Vagina (tissue), 2 donors: ENCODE measurements around the gene HDGF. TPM values are rescaled to one million over a fixed set of nuclear protein-coding genes. Genes with fewer than 3 reads are reported as not detected.
"Not testable (repeated sequence)": the region's sequence is repeated elsewhere in the genome, so short reads cannot be mapped to it uniquely, and the experiment has no call there.

Experiments
- DNase-seq, 2 donors: peaks; one replicate each; pipeline ENCODE4 v3.0.0-alpha.2; 2017; ENCODE audit errors: extremely low spot score in 2 of 2
- H3K27ac ChIP-seq: fragments of 200-600 bp; sonication (generic); one replicate; pipeline ENCODE4 v1.5.1; 2019
- H3K27me3 ChIP-seq: fragments of 200-600 bp; sonication (generic); one replicate; pipeline ENCODE4 v1.5.1; 2019
- H3K36me3 ChIP-seq, 2 donors: fragments of 200-600 bp; sonication (generic); one replicate each; pipeline ENCODE4 v1.5.1; 2017 to 2019
- H3K4me1 ChIP-seq: fragments of 200-600 bp; sonication (generic); one replicate; pipeline ENCODE4 v1.5.1; 2019
- H3K4me3 ChIP-seq, 2 donors: fragments of 200-600 bp; sonication (generic); 1 replicate in 1 of 2; 2 replicates in 1 of 2; pipeline ENCODE4 v1.5.1; 2016 to 2019
- H3K9me3 ChIP-seq: fragments of 200-600 bp; sonication (generic); one replicate; pipeline ENCODE4 v1.5.1; 2019
- CTCF ChIP-seq, 3 experiments: fragments of 450-650 bp in 2 of 3; fragments of 200-600 bp in 1 of 3; sonication (generic) in 1 of 3; IDR thresholded peaks; one replicate each; pipeline ENCODE4 v1.5.1; 2017 to 2019; ENCODE audit warnings: antibody characterized with exemption in 3 of 3, mild to moderate bottlenecking in 2 of 3, moderate library complexity in 2 of 3
- POLR2A ChIP-seq, 2 donors: fragments of 450-650 bp; IDR thresholded peaks; one replicate each; pipeline ENCODE4 v1.6.1; 2017; ENCODE audit warnings: antibody characterized with exemption in 2 of 2, mild to moderate bottlenecking in 2 of 2, moderate library complexity in 2 of 2
- POLR2AphosphoS5 ChIP-seq, 2 donors: sonication (generic); formaldehyde crosslinking; IDR thresholded peaks; one replicate each; pipeline ENCODE4 v1.9.0; 2017; ENCODE audit warnings: antibody characterized with exemption in 2 of 2, mild to moderate bottlenecking in 2 of 2, low read depth in 1 of 2; ENCODE audit not compliant: insufficient read depth in 1 of 2
- intact Hi-C: fragments of 100-400 bp; cut with DNase I; formaldehyde crosslinking; loops from one replicate; pipeline ENCODE4 v1.15.1; 2023
- total RNA-seq: library from RNA; depleted of rRNA; stranded (reverse); fragments of >200 nt; gene quantifications from one replicate; pipeline ENCODE4 v1.2.3, GENCODE V29; 2016

Gene HDGF
- total RNA-seq, 1 donor from 2014 or later: 154 TPM

GRCh38 chr1:156767879-156768604 is 16.6 kb upstream of the HDGF start:
- no peaks in the 10 kb centered on the region for H3K9me3 ChIP-seq
- H3K4me1 ChIP-seq: peaks cover 59% of the 10 kb centered on the region
- intact Hi-C loops: no loop called here
- no peak for DNase-seq
- H3K36me3 ChIP-seq: peaks cover 0 to 9% of the 10 kb centered on the region in 2 donors
- peak overlapping the region; percentile 85 to 89 for H3K4me3 ChIP-seq
- TF ChIP-seq POLR2AphosphoS5 (IDR thresholded peaks at IDR 0.05; ENCODE audit: insufficient read depth in 1 of 2, low read depth in 1 of 2) (no peak), CTCF (IDR thresholded peaks at IDR 0.05) (no peak), POLR2A (IDR thresholded peaks at IDR 0.05) (no peak)
- peak overlapping the region; percentile 85 for H3K27ac ChIP-seq
- H3K27me3 ChIP-seq: no peaks in the 10 kb centered on the region

- Histone ChIP-seq H3K36me3 (peaks cover 0 to 9% of the 10 kb centered on the region in 2 donors), H3K27ac (peak within 1 kb of the TSS; percentile 85), H3K27me3 (no peaks in the 10 kb centered on the region), H3K4me1 (peaks cover 53% of the 10 kb centered on the region), H3K9me3 (no peaks in the 10 kb centered on the region), H3K4me3 (peak within 1 kb of the TSS; percentile 85 to 89)
- peak in 1 of 2 donors; percentile 100 for DNase-seq
- intact Hi-C loops: no loop called here
- TF ChIP-seq POLR2AphosphoS5 (IDR thresholded peaks at IDR 0.05; ENCODE audit: insufficient read depth in 1 of 2, low read depth in 1 of 2) (peak; percentile 90 to 100), POLR2A (IDR thresholded peaks at IDR 0.05) (peak in 1 of 2 donors; percentile 49), CTCF (IDR thresholded peaks at IDR 0.05) (no peak)
These were observed 15.8 kb upstream of the HDGF start, which contains the start of gene PRCC for GRCh38 chr1:156767101-156767878. Gene PRCC (plus strand): TSS chr1:156767535. CDS start chr1:156767772, 237 bp downstream.

- TF ChIP-seq CTCF (IDR thresholded peaks at IDR 0.05) (no peak), POLR2A (IDR thresholded peaks at IDR 0.05) (no peak), POLR2AphosphoS5 (IDR thresholded peaks at IDR 0.05; ENCODE audit: insufficient read depth in 1 of 2, low read depth in 1 of 2) (no peak)
- intact Hi-C loops: no loop called here
- Histone ChIP-seq H3K36me3 (peaks cover 0 to 9% of the 10 kb centered on the region in 2 donors), H3K27ac (peak overlapping the region; percentile 84), H3K4me3 (peak overlapping the region; percentile 60 to 89), H3K4me1 (peaks cover 45% of the 10 kb centered on the region), H3K27me3 (no peaks in the 10 kb centered on the region), H3K9me3 (no peaks in the 10 kb centered on the region)
- DNase-seq: no peak
These were observed 15.0 kb upstream of the HDGF start for GRCh38 chr1:156766298-156767100.

- Histone ChIP-seq H3K27me3 (no peaks in the 10 kb centered on the region), H3K36me3 (peaks cover 0 to 3% of the 10 kb centered on the region in 2 donors), H3K27ac (no peak overlapping the region), H3K4me1 (peaks cover 37% of the 10 kb centered on the region), H3K9me3 (no peaks in the 10 kb centered on the region), H3K4me3 (no peak overlapping the region)
- TF ChIP-seq CTCF (IDR thresholded peaks at IDR 0.05): no peak
- TF ChIP-seq POLR2A (IDR thresholded peaks at IDR 0.05): no peak
- TF ChIP-seq POLR2AphosphoS5 (IDR thresholded peaks at IDR 0.05; ENCODE audit: insufficient read depth in 1 of 2, low read depth in 1 of 2): no peak
- intact Hi-C loops: no loop called here
- DNase-seq: no peak
These were observed 14.2 kb upstream of the HDGF start for GRCh38 chr1:156765666-156766065.

- DNase-seq, H3K36me3 ChIP-seq, H3K4me3 ChIP-seq, H3K27ac ChIP-seq, H3K27me3 ChIP-seq, intact Hi-C loops, H3K9me3 ChIP-seq: not testable (repeated sequence)
- H3K4me1 ChIP-seq: peaks cover 32% of the 10 kb centered on the region
These were observed 13.7 kb upstream of the HDGF start for GRCh38 chr1:156765136-156765535.
